Measurements from ENCODE around the gene ADGRA1. TPM values are rescaled to one million over a fixed set of nuclear protein-coding genes. Genes with fewer than 3 reads are reported as not detected.

Gene ADGRA1
- total and polyA plus RNA-seq, 2 experiments from 2014 or later, result 0.23 to 0.52 TPM

GRCh38 chr10:133150226-133150625, 62.5 kb downstream of the ADGRA1 start:
- Histone ChIP-seq H4K20me1 (replicated peaks; ENCODE audit: insufficient read depth) (no peaks in the 10 kb centered on the region), H3K27me3 (ENCODE audit: insufficient read depth) (no peaks in the 10 kb centered on the region), H3F3A (replicated peaks; ENCODE audit: low read depth) (peaks cover 15% of the 10 kb centered on the region; the same call in 1 of the 2 replicates), H2AFZ (no peak overlapping the region), H3K9me2 (ENCODE audit: insufficient read depth) (0 out of 2 replicates have a peak, but pooled peaks cover 3% of the 10 kb centered on the region), H3K27ac (ENCODE audit: low read depth) (no peak overlapping the region), H3K4me3 (no peak overlapping the region), H3K36me3 (ENCODE audit: insufficient read depth) (0 out of 2 replicates have a peak, but pooled peaks cover 5% of the 10 kb centered on the region), H3K79me2 (replicated peaks; ENCODE audit: insufficient read depth) (no peaks in the 10 kb centered on the region), H3K4me1 (ENCODE audit: insufficient read depth) (peaks cover 30% of the 10 kb centered on the region), H3K4me2 (no peak overlapping the region)
- H3K27me3 Mint-ChIP-seq (ENCODE audit: insufficient read depth, low read depth, poor library complexity), result peaks cover 8% of the 10 kb centered on the region
- H3K9me3 Mint-ChIP-seq, result peaks cover 46% of the 10 kb centered on the region
- no peak overlapping the region for H3K27ac Mint-ChIP-seq
- DNase-seq (ENCODE audit: low spot score) (no peak), ATAC-seq (no peak)
- H3K4me3 Mint-ChIP-seq, result no peak overlapping the region
- peaks cover 37% of the 10 kb centered on the region for H3K36me3 Mint-ChIP-seq (ENCODE audit: low read depth)
- TF ChIP-seq EZH2phosphoT487 (IDR thresholded peaks at IDR 0.05; ENCODE audit: unreplicated experiment) (no peak), CREB1 (CRISPR knock-in tag; IDR thresholded peaks at IDR 0.05; ENCODE audit: low read depth) (no peak), REST (IDR thresholded peaks at IDR 0.05; ENCODE audit: unreplicated experiment) (no peak), EZH2 (IDR thresholded peaks at IDR 0.05; ENCODE audit: low read depth, unreplicated experiment) (no peak), STAT1 (IDR thresholded peaks at IDR 0.05; ENCODE audit: unreplicated experiment) (no peak)
- TF ChIP-seq, protein P1, sequence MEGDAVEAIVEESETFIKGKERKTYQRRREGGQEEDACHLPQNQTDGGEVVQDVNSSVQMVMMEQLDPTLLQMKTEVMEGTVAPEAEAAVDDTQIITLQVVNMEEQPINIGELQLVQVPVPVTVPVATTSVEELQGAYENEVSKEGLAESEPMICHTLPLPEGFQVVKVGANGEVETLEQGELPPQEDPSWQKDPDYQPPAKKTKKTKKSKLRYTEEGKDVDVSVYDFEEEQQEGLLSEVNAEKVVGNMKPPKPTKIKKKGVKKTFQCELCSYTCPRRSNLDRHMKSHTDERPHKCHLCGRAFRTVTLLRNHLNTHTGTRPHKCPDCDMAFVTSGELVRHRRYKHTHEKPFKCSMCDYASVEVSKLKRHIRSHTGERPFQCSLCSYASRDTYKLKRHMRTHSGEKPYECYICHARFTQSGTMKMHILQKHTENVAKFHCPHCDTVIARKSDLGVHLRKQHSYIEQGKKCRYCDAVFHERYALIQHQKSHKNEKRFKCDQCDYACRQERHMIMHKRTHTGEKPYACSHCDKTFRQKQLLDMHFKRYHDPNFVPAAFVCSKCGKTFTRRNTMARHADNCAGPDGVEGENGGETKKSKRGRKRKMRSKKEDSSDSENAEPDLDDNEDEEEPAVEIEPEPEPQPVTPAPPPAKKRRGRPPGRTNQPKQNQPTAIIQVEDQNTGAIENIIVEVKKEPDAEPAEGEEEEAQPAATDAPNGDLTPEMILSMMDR (conservative IDR thresholded peaks at IDR 0.05; ENCODE audit: low read depth in 2 of 2), result no peak
- peaks cover 39% of the 10 kb centered on the region for H3K4me1 Mint-ChIP-seq

GRCh38 chr10:133150656-133151055, 62.9 kb downstream of the ADGRA1 start:
- H3K4me3 Mint-ChIP-seq, result no peak overlapping the region
- 0 out of 2 replicates have a peak, but pooled peaks cover 3% of the 10 kb centered on the region for H3K9me2 ChIP-seq (ENCODE audit: insufficient read depth)
- peaks cover 15% of the 10 kb centered on the region; the same call in 1 of the 2 replicates for H3F3A ChIP-seq (replicated peaks; ENCODE audit: low read depth)
- no peak for DNase-seq (ENCODE audit: low spot score)
- no peak for ATAC-seq
- H3K27ac Mint-ChIP-seq, result peak overlapping the region; percentile 96
- peaks cover 26% of the 10 kb centered on the region for H3K4me1 ChIP-seq (ENCODE audit: insufficient read depth)
- peak overlapping the region; percentile 3; the same call in 1 of the 2 replicates for H3K4me2 ChIP-seq
- H4K20me1 ChIP-seq (replicated peaks; ENCODE audit: insufficient read depth), result no peaks in the 10 kb centered on the region
- H3K36me3 ChIP-seq (ENCODE audit: insufficient read depth), result 0 out of 2 replicates have a peak, but pooled peaks cover 5% of the 10 kb centered on the region
- H3K36me3 Mint-ChIP-seq (ENCODE audit: low read depth), result peaks cover 37% of the 10 kb centered on the region
- peaks cover 36% of the 10 kb centered on the region for H3K4me1 Mint-ChIP-seq
- H3K27me3 ChIP-seq (ENCODE audit: insufficient read depth), result no peaks in the 10 kb centered on the region
- H3K79me2 ChIP-seq (replicated peaks; ENCODE audit: insufficient read depth), result no peaks in the 10 kb centered on the region
- peak overlapping the region; percentile 94 for H3K27ac ChIP-seq (ENCODE audit: low read depth)
- no peak overlapping the region for H3K4me3 ChIP-seq
- peaks cover 46% of the 10 kb centered on the region for H3K9me3 Mint-ChIP-seq
- peaks cover 6% of the 10 kb centered on the region for H3K27me3 Mint-ChIP-seq (ENCODE audit: insufficient read depth, low read depth, poor library complexity)
- no peak overlapping the region for H2AFZ ChIP-seq
- TF ChIP-seq CREB1 (CRISPR knock-in tag; IDR thresholded peaks at IDR 0.05; ENCODE audit: low read depth), result no peak
- TF ChIP-seq ZNF331 (CRISPR knock-in tag; IDR thresholded peaks at IDR 0.05; ENCODE audit: low read depth), result no peak
- no peak for TF ChIP-seq POLR2AphosphoS5 (IDR thresholded peaks at IDR 0.05; ENCODE audit: low read depth)
- no peak for TF ChIP-seq EZH2phosphoT487 (IDR thresholded peaks at IDR 0.05; ENCODE audit: unreplicated experiment)
- no peak for TF ChIP-seq EZH2 (IDR thresholded peaks at IDR 0.05; ENCODE audit: low read depth, unreplicated experiment)
- TF ChIP-seq, protein P1 (conservative IDR thresholded peaks at IDR 0.05; ENCODE audit: low read depth in 2 of 2), result no peak
